ENCODE measurements around the gene KLHL3. TPM values are rescaled to one million over a fixed set of nuclear protein-coding genes. Genes with fewer than 3 reads are reported as not detected.
A peak's percentile ranks its signal among the peaks of the same experiment; 100 is the strongest.

Gene KLHL3
- total RNA-seq, 6 experiments from 2014 or later, result 1.9 to 8.5 (median 3.3) TPM

DNA sequence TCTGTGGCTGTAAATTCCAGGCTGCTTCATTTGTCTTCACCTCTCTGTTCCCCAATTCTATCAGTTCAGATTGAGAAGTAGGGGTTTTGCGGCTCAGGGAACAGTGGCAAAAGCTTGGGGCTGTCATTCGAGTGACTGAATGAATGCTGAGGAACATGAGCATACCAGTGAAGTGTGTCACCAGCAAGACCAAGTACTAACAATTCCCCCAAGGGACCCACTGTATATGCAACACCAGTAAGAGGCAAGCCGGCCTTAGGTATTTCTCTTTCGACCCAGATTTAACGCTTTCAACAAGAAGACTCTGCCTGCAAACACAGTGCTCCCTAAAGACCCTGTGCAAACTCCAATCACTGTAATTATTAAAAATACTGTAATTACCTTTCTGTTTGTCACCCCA lies 25.8 kb downstream of the KLHL3 start:
- Histone ChIP-seq H3K36me3 (no peaks in the 10 kb centered on the region), H3K27ac (no peak overlapping the region), H3K4me3 (no peak overlapping the region), H3K9me3 (no peaks in the 10 kb centered on the region), H3K4me1 (peaks cover 0 to 7% (median 0%) of the 10 kb centered on the region in 4 donors), H3K27me3 (no peaks in the 10 kb centered on the region)
- intact Hi-C loops (cut with DNase I), result no loop called here
- no peak for DNase-seq
- ATAC-seq, result no peak
- WGBS (ENCODE audit: insufficient coverage, low coverage, low lambda C conversion rate, missing lambda C conversion rate), result 96% methylated on average over 3 of the region's 5 CpGs
- TF ChIP-seq, protein P1, sequence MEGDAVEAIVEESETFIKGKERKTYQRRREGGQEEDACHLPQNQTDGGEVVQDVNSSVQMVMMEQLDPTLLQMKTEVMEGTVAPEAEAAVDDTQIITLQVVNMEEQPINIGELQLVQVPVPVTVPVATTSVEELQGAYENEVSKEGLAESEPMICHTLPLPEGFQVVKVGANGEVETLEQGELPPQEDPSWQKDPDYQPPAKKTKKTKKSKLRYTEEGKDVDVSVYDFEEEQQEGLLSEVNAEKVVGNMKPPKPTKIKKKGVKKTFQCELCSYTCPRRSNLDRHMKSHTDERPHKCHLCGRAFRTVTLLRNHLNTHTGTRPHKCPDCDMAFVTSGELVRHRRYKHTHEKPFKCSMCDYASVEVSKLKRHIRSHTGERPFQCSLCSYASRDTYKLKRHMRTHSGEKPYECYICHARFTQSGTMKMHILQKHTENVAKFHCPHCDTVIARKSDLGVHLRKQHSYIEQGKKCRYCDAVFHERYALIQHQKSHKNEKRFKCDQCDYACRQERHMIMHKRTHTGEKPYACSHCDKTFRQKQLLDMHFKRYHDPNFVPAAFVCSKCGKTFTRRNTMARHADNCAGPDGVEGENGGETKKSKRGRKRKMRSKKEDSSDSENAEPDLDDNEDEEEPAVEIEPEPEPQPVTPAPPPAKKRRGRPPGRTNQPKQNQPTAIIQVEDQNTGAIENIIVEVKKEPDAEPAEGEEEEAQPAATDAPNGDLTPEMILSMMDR (IDR thresholded peaks at IDR 0.05), result no peak
- no peak for TF ChIP-seq POLR2A (IDR thresholded peaks at IDR 0.05)

- Histone ChIP-seq H3K36me3 (no peaks in the 10 kb centered on the region), H3K27me3 (no peaks in the 10 kb centered on the region), H3K4me3 (no peak overlapping the region), H3K27ac (no peak overlapping the region), H3K4me1 (peaks cover 0 to 7% (median 0%) of the 10 kb centered on the region in 4 donors), H3K9me3 (no peaks in the 10 kb centered on the region)
- ATAC-seq (peak in 2 of 4 donors; percentile 35 to 62), DNase-seq (peak in 1 of 3 donors; percentile 47)
- WGBS (ENCODE audit: insufficient coverage, low coverage, low lambda C conversion rate, missing lambda C conversion rate), result 17% methylated on average over 1 of the region's 3 CpGs
- intact Hi-C loops (cut with DNase I), result no loop called here
- no peak for TF ChIP-seq POLR2A (IDR thresholded peaks at IDR 0.05)
- TF ChIP-seq, protein P1 (IDR thresholded peaks at IDR 0.05), result no peak
Observed at GRCh38 chr5:137708796-137709559, 26.9 kb downstream of the KLHL3 start.

DNA sequence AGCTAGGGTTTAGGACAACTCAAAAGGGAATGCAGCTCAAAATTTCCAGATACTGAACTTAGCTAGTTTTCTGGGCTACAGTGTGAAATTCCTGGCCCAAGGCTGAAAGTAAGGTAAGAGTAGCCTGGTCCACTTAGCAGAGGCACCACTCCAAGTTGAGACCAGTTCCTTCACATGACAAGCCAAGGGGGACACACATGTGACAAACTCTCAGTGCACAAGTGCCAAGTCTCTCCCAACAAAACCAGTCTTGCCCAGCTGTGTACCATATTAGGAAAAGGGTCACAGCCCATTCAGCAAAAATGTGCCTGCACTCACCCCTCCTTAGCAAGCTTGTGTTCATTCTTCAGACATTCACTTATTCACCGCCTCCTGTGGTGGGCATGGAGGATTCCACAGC lies 27.8 kb downstream of the KLHL3 start:
- Histone ChIP-seq H3K4me1 (peaks cover 0 to 7% (median 0%) of the 10 kb centered on the region in 4 donors), H3K27me3 (no peaks in the 10 kb centered on the region), H3K4me3 (no peak overlapping the region), H3K36me3 (no peaks in the 10 kb centered on the region), H3K27ac (no peak overlapping the region), H3K9me3 (no peaks in the 10 kb centered on the region)
- DNase-seq (no peak), ATAC-seq (no peak)
- intact Hi-C loops (cut with DNase I), result no loop called here
- TF ChIP-seq, protein P1 (IDR thresholded peaks at IDR 0.05), result no peak
- no peak for TF ChIP-seq POLR2A (IDR thresholded peaks at IDR 0.05)
- 100% methylated on average over 1 of the region's 1 CpG for WGBS (ENCODE audit: insufficient coverage, low coverage, low lambda C conversion rate, missing lambda C conversion rate)

- WGBS (ENCODE audit: insufficient coverage, low coverage, low lambda C conversion rate, missing lambda C conversion rate), result 68% methylated on average over 2 of the region's 2 CpGs
- peak in 2 of 4 donors; percentile 34 to 42 for ATAC-seq
Observed at GRCh38 chr5:137706841-137707240, 29.0 kb downstream of the KLHL3 start.

More at GRCh38 chr5:137706841-137707240, 29.0 kb downstream of the KLHL3 start:
- Histone ChIP-seq H3K36me3 (no peaks in the 10 kb centered on the region), H3K9me3 (no peaks in the 10 kb centered on the region), H3K4me1 (peaks cover 0 to 3% (median 0%) of the 10 kb centered on the region in 4 donors), H3K4me3 (no peak overlapping the region), H3K27ac (no peak overlapping the region), H3K27me3 (no peaks in the 10 kb centered on the region)
- TF ChIP-seq, protein P1 (IDR thresholded peaks at IDR 0.05), result no peak
- TF ChIP-seq POLR2A (IDR thresholded peaks at IDR 0.05), result no peak
- intact Hi-C loops (cut with DNase I), result no loop called here
- DNase-seq, result no peak

Data from right lobe of liver (tissue), 6 donors.